Fibroblast of lung (primary cell): Measurements from ENCODE around the gene SCYGR1. TPM values are rescaled to one million over a fixed set of nuclear protein-coding genes. Genes with fewer than 3 reads are reported as not detected.

ENCODE experiments used
- DNase-seq, 2 donors: peaks; one replicate each; pipeline versions ENCODE4 v3.0.0 to v3.0.0-alpha.2; 2010; ENCODE audit warnings: low read depth in 2 of 2
- H2AFZ ChIP-seq: 2 replicates; pipeline ENCODE4 v1.5.1; 2012; ENCODE audit warnings: low read length, control low read depth, inconsistent platforms
- H3K27ac ChIP-seq: 2 replicates; pipeline ENCODE4 v1.5.1; 2011; ENCODE audit warnings: low read length, control low read depth; ENCODE audit not compliant: insufficient read depth
- H3K27me3 ChIP-seq: 2 replicates; pipeline ENCODE4 v1.5.1; 2011; ENCODE audit warnings: mild to moderate bottlenecking, low read length; ENCODE audit not compliant: control insufficient read depth, insufficient read depth
- H3K36me3 ChIP-seq: 2 replicates; pipeline ENCODE4 v1.5.1; 2011; ENCODE audit warnings: low read length; ENCODE audit not compliant: control insufficient read depth, insufficient read depth
- H3K4me1 ChIP-seq: 2 replicates; pipeline ENCODE4 v1.5.1; 2011; ENCODE audit warnings: low read length; ENCODE audit not compliant: control insufficient read depth, insufficient read depth; ENCODE audit errors: extremely low read depth
- H3K4me2 ChIP-seq: 2 replicates; pipeline ENCODE4 v1.5.1; 2011; ENCODE audit warnings: low read length, control low read depth; ENCODE audit not compliant: insufficient read depth; ENCODE audit errors: extremely low read depth
- H3K4me3 ChIP-seq, 4 experiments: fragments of 200-600 bp in 1 of 4; sonication (generic) in 1 of 4; replicated peaks in 1 of 4; 2 replicates each; pipeline ENCODE4 v1.5.1; 2011 to 2016; ENCODE audit warnings: low read length in 4 of 4, low read depth in 3 of 4, mild to moderate bottlenecking in 3 of 4, control low read depth in 2 of 4, inconsistent platforms in 1 of 4, mixed read lengths in 1 of 4; ENCODE audit not compliant: insufficient read depth in 1 of 4; ENCODE audit errors: control extremely low read depth in 1 of 4
- H3K79me2 ChIP-seq: 2 replicates; pipeline ENCODE4 v1.5.1; 2012; ENCODE audit warnings: mild to moderate bottlenecking, low read length, inconsistent platforms; ENCODE audit not compliant: control insufficient read depth, insufficient read depth
- H3K9ac ChIP-seq: 2 replicates; pipeline ENCODE4 v1.5.1; 2011; ENCODE audit warnings: mild to moderate bottlenecking, low read length, control low read depth; ENCODE audit not compliant: insufficient read depth
- H3K9me3 ChIP-seq: 2 replicates; pipeline ENCODE4 v1.5.1; 2012; ENCODE audit warnings: low read depth, low read length; ENCODE audit not compliant: control insufficient read depth, insufficient read depth
- H4K20me1 ChIP-seq: 2 replicates; pipeline ENCODE4 v1.5.1; 2011; ENCODE audit warnings: low read length; ENCODE audit not compliant: control insufficient read depth, insufficient read depth; ENCODE audit errors: extremely low read depth
- CTCF ChIP-seq, 2 donors: IDR thresholded peaks in 1 of 2; conservative IDR thresholded peaks in 1 of 2; 1 replicate in 1 of 2; 2 replicates in 1 of 2; pipeline ENCODE4 v1.5.1; 2011 to 2012; ENCODE audit warnings: low read length in 2 of 2, control low read depth in 1 of 2, inconsistent platforms in 1 of 2, low read depth in 1 of 2, mild to moderate bottlenecking in 1 of 2
- EZH2 ChIP-seq: IDR thresholded peaks from 2 replicates; pipeline ENCODE4 v1.5.1; 2012; ENCODE audit warnings: low read length, control low read depth, mild to moderate bottlenecking; ENCODE audit errors: missing control alignments
- polyA plus RNA-seq, 2 donors: library from polyadenylated mRNA; depleted of rRNA in 1 of 2; stranded (reverse) in 1 of 2; unstranded in 1 of 2; fragments of >200 nt; gene quantifications; 2 replicates each; pipeline ENCODE4 v1.2.1, GENCODE V29; 2011 to 2012; ENCODE audit warnings: missing spikeins in 1 of 2
- total RNA-seq: library from RNA; depleted of rRNA; stranded (reverse); fragments of >200 nt; gene quantifications from 2 replicates; pipeline ENCODE4 v1.2.1, GENCODE V29; 2014

Gene SCYGR1
- total and polyA plus RNA-seq, 2 donors (not counting 1 experiment from before 2014, with no cell fraction given): not detected

DNA sequence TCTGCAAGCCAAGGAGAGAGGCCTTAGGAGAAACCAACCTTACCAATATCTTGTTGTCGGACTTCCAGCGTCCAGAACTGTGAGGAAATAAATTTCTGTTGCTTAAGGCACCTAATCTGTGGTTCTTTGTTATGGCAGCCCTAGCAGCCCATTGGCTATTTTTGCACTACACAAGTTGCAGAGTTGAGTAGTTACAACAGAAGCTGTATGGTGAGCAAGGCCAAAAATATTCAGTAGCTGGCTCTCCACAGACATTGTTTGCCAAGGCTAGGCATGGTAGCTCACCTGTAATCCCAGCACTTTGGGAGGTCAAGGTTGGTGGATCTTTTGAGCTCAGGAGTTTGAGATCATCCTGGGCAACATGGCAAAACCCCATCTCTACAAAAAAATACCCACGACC lies 27.1 kb upstream of the SCYGR1 start:
- TF ChIP-seq EZH2: no peak
- no peak for TF ChIP-seq CTCF (conservative IDR thresholded peaks at IDR 0.05 in 1 of 2, IDR thresholded peaks at IDR 0.05 in 1 of 2; ENCODE audit: low read depth in 1 of 2, low read length in 2 of 2)
- H3K27me3 ChIP-seq: no peaks in the 10 kb centered on the region
- H3K79me2 ChIP-seq: no peaks in the 10 kb centered on the region
- no peaks in the 10 kb centered on the region for H3K36me3 ChIP-seq
- H3K27ac ChIP-seq: no peak overlapping the region
- H3K4me3 ChIP-seq: no peak overlapping the region
- H2AFZ ChIP-seq: peak overlapping the region; percentile 38
- no peaks in the 10 kb centered on the region for H3K9me3 ChIP-seq
- no peak overlapping the region for H3K9ac ChIP-seq
- no peaks in the 10 kb centered on the region for H4K20me1 ChIP-seq
- H3K4me2 ChIP-seq: no peak overlapping the region
- peaks cover 2% of the 10 kb centered on the region for H3K4me1 ChIP-seq
- DNase-seq: peak; percentile 42 to 81

DNA sequence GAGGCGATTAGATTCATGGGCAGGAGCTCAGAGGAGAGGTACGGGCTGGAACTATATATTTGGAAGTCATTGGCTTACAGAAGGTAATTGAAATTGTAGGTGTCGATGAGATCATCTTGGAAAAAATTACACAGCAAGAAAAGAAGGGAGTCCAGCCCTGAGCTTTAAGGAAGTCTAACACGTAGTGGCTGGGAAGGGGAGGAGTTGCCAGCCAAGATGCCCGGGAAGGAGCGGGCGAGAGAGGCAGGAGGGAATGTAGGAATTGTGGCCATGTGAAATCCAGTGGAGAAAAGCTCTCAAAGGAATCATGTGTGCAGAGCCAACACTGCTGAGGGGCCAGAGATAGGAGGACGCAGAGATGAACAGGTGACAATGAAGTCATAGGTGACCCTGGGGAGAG lies 25.6 kb upstream of the SCYGR1 start:
- peaks cover 2% of the 10 kb centered on the region for H3K4me1 ChIP-seq
- H3K27me3 ChIP-seq: no peaks in the 10 kb centered on the region
- no peaks in the 10 kb centered on the region for H4K20me1 ChIP-seq
- no peaks in the 10 kb centered on the region for H3K79me2 ChIP-seq
- DNase-seq: no peak
- H3K4me2 ChIP-seq: no peak overlapping the region
- no peak overlapping the region for H3K9ac ChIP-seq
- H3K9me3 ChIP-seq: no peaks in the 10 kb centered on the region
- H2AFZ ChIP-seq: no peak overlapping the region
- no peak overlapping the region for H3K4me3 ChIP-seq
- TF ChIP-seq CTCF (conservative IDR thresholded peaks at IDR 0.05 in 1 of 2, IDR thresholded peaks at IDR 0.05 in 1 of 2; ENCODE audit: low read depth in 1 of 2, low read length in 2 of 2) (no peak), EZH2 (no peak)
- H3K27ac ChIP-seq: no peak overlapping the region
- no peaks in the 10 kb centered on the region for H3K36me3 ChIP-seq

DNA sequence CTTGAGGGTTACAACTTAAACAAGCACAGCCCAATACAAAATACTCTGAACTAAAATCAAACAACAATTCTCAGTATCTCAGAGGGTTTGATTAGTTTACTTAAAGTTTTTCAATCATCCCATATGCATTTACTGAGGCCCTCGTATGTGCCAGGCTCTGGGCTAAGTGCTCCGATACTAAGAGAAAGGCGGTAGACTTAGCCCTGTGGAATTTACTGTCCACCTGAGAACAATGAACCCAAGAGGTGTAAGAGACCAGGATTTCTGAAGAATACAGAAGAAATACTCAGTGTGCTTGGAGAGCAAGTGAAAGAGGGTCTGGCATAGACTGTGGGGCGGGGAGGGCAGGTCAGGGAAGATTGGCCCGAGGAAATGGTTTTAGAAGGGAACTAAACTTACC lies 25.1 kb upstream of the SCYGR1 start:
- DNase-seq: no peak
- no peaks in the 10 kb centered on the region for H3K27me3 ChIP-seq
- H3K27ac ChIP-seq: no peak overlapping the region
- H3K4me1 ChIP-seq: peaks cover 2% of the 10 kb centered on the region
- H3K4me3 ChIP-seq: no peak overlapping the region
- H3K36me3 ChIP-seq: no peaks in the 10 kb centered on the region
- H3K9ac ChIP-seq: no peak overlapping the region
- TF ChIP-seq CTCF (conservative IDR thresholded peaks at IDR 0.05 in 1 of 2, IDR thresholded peaks at IDR 0.05 in 1 of 2; ENCODE audit: low read depth in 1 of 2, low read length in 2 of 2) (no peak), EZH2 (no peak)
- no peak overlapping the region for H3K4me2 ChIP-seq
- no peak overlapping the region for H2AFZ ChIP-seq
- no peaks in the 10 kb centered on the region for H4K20me1 ChIP-seq
- H3K79me2 ChIP-seq: no peaks in the 10 kb centered on the region
- H3K9me3 ChIP-seq: no peaks in the 10 kb centered on the region
